ENCODE data around the gene LRRC39. TPM values are rescaled to one million over a fixed set of nuclear protein-coding genes. Genes with fewer than 3 reads are reported as not detected.
"Not testable (repeated sequence)": the region's sequence is repeated elsewhere in the genome, so short reads cannot be mapped to it uniquely, and the experiment has no call there.

LRRC39 gene
- under 1 TPM; 0.22 to 0.36 TPM for total RNA-seq

DNA sequence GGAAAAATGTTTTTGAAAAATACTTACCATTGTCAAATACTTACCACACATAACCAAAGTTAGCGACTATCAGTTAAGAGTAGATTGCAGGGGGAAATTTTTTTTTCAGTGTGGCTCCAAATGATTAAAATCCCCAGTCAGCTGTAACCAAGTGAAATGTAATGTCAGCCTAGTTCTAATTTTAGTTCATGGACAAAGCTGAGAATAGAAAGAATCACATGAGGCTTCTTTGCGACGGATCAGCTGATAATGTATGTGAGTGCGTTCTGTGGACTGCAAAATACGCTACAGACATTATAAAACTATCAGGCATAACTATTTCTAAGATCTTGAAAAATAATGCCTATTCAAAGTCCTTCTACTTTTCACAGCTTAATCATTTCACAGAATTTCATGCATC lies at the start of gene LRRC39:
Gene LRRC39, minus strand, starts transcription at position 166 of the 400 bp plus-strand sequence. CDS start 9,740 bp downstream, outside the sequence.
- H3K27ac Mint-ChIP-seq: no peak within 1 kb of the TSS
- H3K9me3 Mint-ChIP-seq: peaks cover 4% of the 10 kb centered on the region
- H3K36me3 Mint-ChIP-seq (ENCODE audit: low read depth): no peaks in the 10 kb centered on the region
- intact Hi-C loops (cut with micrococcal nuclease): no loop called here
- no peaks in the 10 kb centered on the region for H3K27me3 Mint-ChIP-seq (ENCODE audit: low read depth)
- DNase-seq: no peak
- CTCF ChIA-PET: interaction anchor here (0.6 to 0.7 kb wide), 2 partner anchors 14 to 286 kb away, joined by 3 to 4 read pairs; no protein-coding TSS in a partner anchor
- no peaks in the 10 kb centered on the region for H3K4me1 Mint-ChIP-seq (ENCODE audit: low read depth)
- H3K4me3 Mint-ChIP-seq: no peak within 1 kb of the TSS

DNA sequence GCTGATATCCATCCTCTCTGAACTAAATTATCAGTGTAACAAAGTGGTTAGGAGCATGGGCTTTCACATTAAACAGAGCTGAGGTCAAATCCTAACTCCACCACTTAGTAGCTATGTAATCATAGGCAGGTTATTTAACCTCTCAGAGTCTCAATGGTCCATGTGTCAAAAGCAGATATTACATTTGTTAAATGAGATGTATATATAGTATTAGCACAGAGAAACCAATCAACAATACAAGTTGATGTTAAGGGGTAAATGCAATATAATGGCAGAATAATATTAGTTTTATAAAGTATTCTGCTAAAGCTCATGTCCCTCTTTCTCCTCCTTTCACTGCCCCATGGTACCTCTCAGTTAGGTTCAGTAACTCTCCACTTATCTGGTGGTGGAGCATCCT lies 44.4 kb upstream of the LRRC39 start:
- H3K4me1 Mint-ChIP-seq (ENCODE audit: low read depth): peaks cover 10% of the 10 kb centered on the region
- CTCF ChIA-PET: interaction anchor here (1.0 kb wide), 1 partner anchor 238 kb away, joined by 3 read pairs; no protein-coding TSS in a partner anchor
- no peak overlapping the region for H3K27ac Mint-ChIP-seq
- intact Hi-C loops (cut with micrococcal nuclease): no loop called here
- no peak for DNase-seq
- peaks cover 13% of the 10 kb centered on the region for H3K36me3 Mint-ChIP-seq (ENCODE audit: low read depth)
- no peaks in the 10 kb centered on the region for H3K9me3 Mint-ChIP-seq
- no peak overlapping the region for H3K4me3 Mint-ChIP-seq
- H3K27me3 Mint-ChIP-seq (ENCODE audit: low read depth): no peaks in the 10 kb centered on the region

DNA sequence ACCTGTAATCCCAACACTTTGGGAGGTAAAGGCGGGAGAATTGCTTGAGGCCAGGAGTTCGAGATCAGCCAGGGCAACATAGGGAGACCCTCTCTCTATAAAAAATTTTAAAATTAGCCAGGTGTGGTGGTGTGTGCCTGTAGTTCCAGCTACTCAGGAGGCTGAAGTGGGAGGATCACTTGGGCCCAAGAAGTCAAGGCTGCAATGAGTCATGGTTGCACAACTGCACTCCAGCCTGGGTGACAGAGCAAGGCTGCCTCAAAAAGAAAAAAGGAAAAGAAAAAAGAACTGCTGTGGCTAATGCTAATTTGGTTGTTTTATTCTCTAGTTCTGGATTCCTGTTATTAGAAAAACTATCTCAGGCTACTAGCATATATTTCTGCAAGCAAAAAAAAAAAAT lies 41.8 kb upstream of the LRRC39 start:
- intact Hi-C loops (cut with micrococcal nuclease): no loop called here
- DNase-seq: peak; percentile 23
- no peak overlapping the region for H3K4me3 Mint-ChIP-seq
- H3K27ac Mint-ChIP-seq: no peak overlapping the region
- peaks cover 13% of the 10 kb centered on the region for H3K36me3 Mint-ChIP-seq (ENCODE audit: low read depth)
- no peaks in the 10 kb centered on the region for H3K27me3 Mint-ChIP-seq (ENCODE audit: low read depth)
- CTCF ChIA-PET: no interaction called here
- peaks cover 10% of the 10 kb centered on the region for H3K4me1 Mint-ChIP-seq (ENCODE audit: low read depth)
- H3K9me3 Mint-ChIP-seq: no peaks in the 10 kb centered on the region

DNA sequence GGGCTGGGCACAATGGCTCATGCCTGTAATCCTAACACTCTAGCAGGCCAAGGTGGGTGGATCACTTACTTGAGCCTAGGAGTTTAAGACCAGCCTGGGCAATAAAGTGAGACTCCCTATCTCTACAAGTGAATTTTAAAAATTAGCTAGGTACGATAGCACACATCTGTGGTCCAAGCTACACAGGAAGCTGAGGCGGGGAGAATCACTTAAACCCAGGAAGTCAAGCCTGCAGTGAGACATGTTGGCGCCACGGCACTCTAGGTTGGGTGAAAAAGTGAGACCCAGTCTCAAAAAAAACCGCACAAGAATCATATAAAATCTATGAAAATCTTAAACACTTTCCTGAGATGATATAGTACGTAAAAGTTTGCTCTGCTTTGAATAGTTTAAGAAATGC lies 41.4 kb upstream of the LRRC39 start:
- Mint-ChIP-seq H3K9me3 (no peaks in the 10 kb centered on the region), H3K4me3 (no peak overlapping the region), H3K27me3 (ENCODE audit: low read depth) (no peaks in the 10 kb centered on the region), H3K36me3 (ENCODE audit: low read depth) (peaks cover 13% of the 10 kb centered on the region), H3K27ac (no peak overlapping the region), H3K4me1 (ENCODE audit: low read depth) (peaks cover 10% of the 10 kb centered on the region)
- no peak for DNase-seq
- CTCF ChIA-PET: no interaction called here
- intact Hi-C loops (cut with micrococcal nuclease): no loop called here

DNA sequence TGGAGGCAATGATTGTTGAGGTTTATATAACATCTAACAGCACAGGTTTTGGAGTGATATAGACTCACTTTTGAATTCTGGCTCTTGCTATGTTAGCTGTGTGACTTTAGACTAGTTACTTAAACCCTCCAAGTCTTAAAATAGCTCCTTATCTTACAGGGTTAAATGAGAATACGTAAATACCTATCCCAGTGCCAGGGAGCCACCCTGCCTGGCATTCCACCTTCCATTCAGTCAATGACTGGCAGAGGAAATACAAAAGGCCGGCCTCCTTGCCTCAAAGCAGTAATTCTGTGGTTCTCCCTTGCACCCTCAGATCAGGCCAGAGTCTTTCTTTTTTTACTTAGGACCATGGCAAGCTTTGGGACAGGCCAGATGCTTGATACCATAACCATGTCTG lies 39.8 kb upstream of the LRRC39 start:
- intact Hi-C loops (cut with micrococcal nuclease): no loop called here
- H3K36me3 Mint-ChIP-seq (ENCODE audit: low read depth): peaks cover 18% of the 10 kb centered on the region
- H3K9me3 Mint-ChIP-seq: no peaks in the 10 kb centered on the region
- no peak overlapping the region for H3K27ac Mint-ChIP-seq
- no peak overlapping the region for H3K4me3 Mint-ChIP-seq
- CTCF ChIA-PET: interaction anchor here (0.8 kb wide), 1 partner anchor 803 kb away, joined by 3 read pairs; no protein-coding TSS in a partner anchor
- DNase-seq: no peak
- H3K4me1 Mint-ChIP-seq (ENCODE audit: low read depth): peaks cover 10% of the 10 kb centered on the region
- H3K27me3 Mint-ChIP-seq (ENCODE audit: low read depth): no peaks in the 10 kb centered on the region

DNA sequence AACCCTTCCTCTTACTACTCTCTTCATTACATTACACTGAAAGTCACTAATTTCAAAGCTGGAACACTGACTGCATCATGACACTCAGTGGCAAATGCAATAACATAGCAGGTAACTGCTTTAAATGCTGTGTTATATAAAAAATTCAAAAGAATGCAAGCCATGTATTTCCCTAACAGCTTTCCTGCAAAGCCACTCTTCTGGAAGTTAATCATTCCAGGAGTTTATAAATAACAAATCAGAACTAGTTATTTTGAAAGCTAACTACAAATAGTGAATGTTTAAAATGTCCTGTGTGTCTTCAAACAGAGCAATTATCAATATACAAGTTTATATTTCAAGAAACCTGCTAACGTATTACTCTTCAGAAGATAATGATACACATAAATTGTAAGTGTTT lies 37.0 kb upstream of the LRRC39 start:
- no peak overlapping the region for H3K4me3 Mint-ChIP-seq
- no peak overlapping the region for H3K27ac Mint-ChIP-seq
- peaks cover 7% of the 10 kb centered on the region for H3K4me1 Mint-ChIP-seq (ENCODE audit: low read depth)
- no peak for DNase-seq
- CTCF ChIA-PET: interaction anchor here (0.7 kb wide), 1 partner anchor 22 kb away, joined by 3 read pairs; no protein-coding TSS in a partner anchor
- peaks cover 24% of the 10 kb centered on the region for H3K36me3 Mint-ChIP-seq (ENCODE audit: low read depth)
- no peaks in the 10 kb centered on the region for H3K27me3 Mint-ChIP-seq (ENCODE audit: low read depth)
- intact Hi-C loops (cut with micrococcal nuclease): no loop called here
- no peaks in the 10 kb centered on the region for H3K9me3 Mint-ChIP-seq

DNA sequence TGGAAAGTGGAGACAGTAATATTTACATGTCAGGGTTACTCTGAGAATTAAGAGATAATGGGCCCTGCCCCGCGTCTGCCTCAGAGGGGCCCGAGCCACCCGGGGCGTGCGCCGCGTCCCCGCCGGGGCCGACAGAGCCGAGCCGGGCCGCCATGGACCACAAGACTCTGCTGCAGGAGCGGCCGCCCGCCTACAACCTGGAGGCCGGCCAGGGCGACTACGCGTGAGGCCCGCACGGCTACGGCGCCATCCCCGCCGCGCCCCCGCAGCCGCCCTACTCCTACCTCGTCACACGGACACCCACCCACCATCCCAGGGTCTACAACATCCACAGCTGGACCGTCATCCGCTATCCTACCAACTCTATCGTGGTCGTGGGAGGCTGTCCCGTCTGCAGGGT lies 35.1 kb upstream of the LRRC39 start:
- H3K36me3 Mint-ChIP-seq (ENCODE audit: low read depth): peaks cover 19% of the 10 kb centered on the region
- no peaks in the 10 kb centered on the region for H3K4me1 Mint-ChIP-seq (ENCODE audit: low read depth)
- intact Hi-C loops (cut with micrococcal nuclease): no loop called here

DNA sequence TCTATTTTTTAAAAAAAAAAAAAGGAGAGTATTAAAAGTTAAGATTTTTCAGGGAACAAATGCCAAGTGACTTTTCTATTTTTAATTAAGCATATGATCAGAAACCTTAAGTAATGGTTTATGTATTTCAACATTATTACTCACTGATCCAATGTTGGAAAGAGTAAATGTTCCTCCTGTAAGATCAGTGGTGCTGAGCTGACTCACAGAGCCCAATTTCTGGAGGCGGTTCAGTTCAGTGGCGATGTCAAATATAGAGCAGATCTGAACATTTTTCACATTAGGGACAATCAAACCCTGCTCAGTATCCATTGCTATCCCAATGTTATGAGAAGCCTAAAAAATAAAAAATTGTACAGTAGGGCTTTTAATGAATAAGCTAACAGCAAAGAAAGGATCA lies 28.2 kb upstream of the LRRC39 start:
- intact Hi-C loops (cut with micrococcal nuclease): no loop called here
- Mint-ChIP-seq H3K9me3 (peaks cover 12% of the 10 kb centered on the region), H3K4me3 (no peak overlapping the region), H3K27me3 (ENCODE audit: low read depth) (no peaks in the 10 kb centered on the region), H3K4me1 (ENCODE audit: low read depth) (peaks cover 2% of the 10 kb centered on the region), H3K36me3 (ENCODE audit: low read depth) (peaks cover 46% of the 10 kb centered on the region), H3K27ac (no peak overlapping the region)
- CTCF ChIA-PET: no interaction called here
- no peak for DNase-seq

More for the DNA sequence above, 35.1 kb upstream of the LRRC39 start:
- no peak for DNase-seq
- no peak overlapping the region for H3K4me3 Mint-ChIP-seq
- no peak overlapping the region for H3K27ac Mint-ChIP-seq
- no peaks in the 10 kb centered on the region for H3K27me3 Mint-ChIP-seq (ENCODE audit: low read depth)
- CTCF ChIA-PET: no interaction called here
- no peaks in the 10 kb centered on the region for H3K9me3 Mint-ChIP-seq

DNA sequence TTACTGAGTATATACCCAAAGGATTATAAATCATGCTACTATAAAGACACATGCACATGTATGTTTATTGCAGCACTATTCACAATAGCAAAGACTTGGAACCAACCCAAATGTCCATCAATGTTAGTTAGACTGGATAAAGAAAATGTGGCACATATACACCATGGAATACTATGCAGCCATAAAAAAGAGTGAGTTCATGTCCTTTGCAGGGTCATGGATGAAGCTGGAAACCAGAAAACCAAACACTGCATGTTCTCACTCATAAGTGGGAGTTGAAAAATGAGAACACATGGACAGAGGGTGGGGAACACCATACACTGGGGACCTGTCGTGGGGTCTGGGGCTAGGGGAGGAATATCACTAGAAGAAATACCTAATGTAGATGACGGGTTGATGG lies 27.5 kb upstream of the LRRC39 start:
- H3K27me3 Mint-ChIP-seq (ENCODE audit: low read depth); H3K27ac Mint-ChIP-seq; H3K4me3 Mint-ChIP-seq; H3K4me1 Mint-ChIP-seq (ENCODE audit: low read depth); DNase-seq; intact Hi-C loops (cut with micrococcal nuclease): not testable (repeated sequence)
- Mint-ChIP-seq H3K36me3 (ENCODE audit: low read depth) (peaks cover 51% of the 10 kb centered on the region), H3K9me3 (peaks cover 12% of the 10 kb centered on the region)
- CTCF ChIA-PET: interaction anchor here (0.6 kb wide), 1 partner anchor 10 kb away, joined by 6 read pairs; no protein-coding TSS in a partner anchor

DNA sequence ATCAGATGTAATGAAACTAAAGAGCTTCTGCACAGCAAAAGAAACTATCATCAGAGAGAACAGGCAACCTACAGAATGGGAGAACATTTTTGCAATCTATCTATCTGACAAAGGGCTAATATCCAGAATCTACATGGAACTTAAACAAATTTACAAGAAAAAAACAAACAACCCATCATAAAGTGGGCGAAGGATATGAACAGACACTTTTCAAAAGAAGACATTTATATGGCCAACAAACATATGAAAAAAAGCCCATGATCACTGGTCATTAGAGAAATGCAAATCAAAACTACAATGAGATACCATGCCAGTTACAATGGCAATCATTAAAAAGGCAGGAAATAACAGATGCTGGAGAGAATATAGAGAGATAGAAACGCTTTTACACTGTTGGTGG lies 27.0 kb upstream of the LRRC39 start:
- H3K27me3 Mint-ChIP-seq (ENCODE audit: low read depth); H3K4me1 Mint-ChIP-seq (ENCODE audit: low read depth); intact Hi-C loops (cut with micrococcal nuclease); H3K4me3 Mint-ChIP-seq; H3K27ac Mint-ChIP-seq; DNase-seq: not testable (repeated sequence)
- Mint-ChIP-seq H3K36me3 (ENCODE audit: low read depth) (peaks cover 51% of the 10 kb centered on the region), H3K9me3 (peaks cover 12% of the 10 kb centered on the region)
- CTCF ChIA-PET: interaction anchor here (0.6 kb wide), 1 partner anchor 11 kb away, joined by 6 read pairs; no protein-coding TSS in a partner anchor

DNA sequence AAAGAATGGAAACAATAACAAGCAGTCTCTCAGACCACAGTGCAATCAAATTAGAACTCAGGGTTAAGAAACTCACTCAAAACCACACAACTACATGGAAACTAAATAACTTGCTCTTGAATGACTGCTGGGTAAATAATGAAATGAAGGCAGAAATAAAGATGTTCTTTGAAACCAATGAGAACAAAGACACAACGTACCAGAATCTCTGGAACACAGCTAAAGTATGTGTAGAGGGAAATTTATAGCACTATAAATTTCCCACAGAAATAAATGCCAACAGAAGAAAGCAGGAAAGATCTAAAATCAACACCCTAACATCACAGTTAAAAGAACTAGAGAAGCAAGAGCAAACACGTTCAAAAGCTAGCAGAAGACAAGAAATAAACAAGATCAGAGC lies 24.6 kb upstream of the LRRC39 start:
- H3K4me3 Mint-ChIP-seq; H3K4me1 Mint-ChIP-seq (ENCODE audit: low read depth); intact Hi-C loops (cut with micrococcal nuclease); H3K27me3 Mint-ChIP-seq (ENCODE audit: low read depth); H3K27ac Mint-ChIP-seq; DNase-seq: not testable (repeated sequence)
- CTCF ChIA-PET: interaction anchor here (0.7 kb wide), 1 partner anchor 54 kb away, joined by 3 read pairs; no protein-coding TSS in a partner anchor
- peaks cover 58% of the 10 kb centered on the region for H3K36me3 Mint-ChIP-seq (ENCODE audit: low read depth)
- peaks cover 12% of the 10 kb centered on the region for H3K9me3 Mint-ChIP-seq

DNA sequence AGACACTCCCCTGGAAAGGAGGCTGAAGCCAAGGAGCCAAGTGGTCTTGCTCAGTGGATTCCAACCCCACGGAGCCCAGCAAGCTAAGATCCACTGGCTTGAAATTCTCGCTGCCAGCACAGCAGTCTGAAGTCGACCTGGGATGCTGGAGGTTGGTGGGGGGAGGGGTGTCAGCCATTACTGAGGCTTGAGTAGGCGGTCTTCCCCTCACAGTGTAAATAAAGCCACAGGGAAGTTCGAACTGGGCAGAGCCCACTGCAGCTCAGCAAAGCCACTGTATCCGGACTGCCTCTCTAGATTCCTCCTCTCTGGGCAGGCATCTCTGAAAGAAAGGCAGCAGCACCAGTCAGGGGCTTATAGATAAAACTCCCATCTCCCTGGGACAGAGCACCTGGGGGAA lies 22.0 kb upstream of the LRRC39 start:
- DNase-seq; H3K4me3 Mint-ChIP-seq; intact Hi-C loops (cut with micrococcal nuclease); H3K27me3 Mint-ChIP-seq (ENCODE audit: low read depth); CTCF ChIA-PET; H3K4me1 Mint-ChIP-seq (ENCODE audit: low read depth); H3K9me3 Mint-ChIP-seq; H3K27ac Mint-ChIP-seq: not testable (repeated sequence)
- peaks cover 51% of the 10 kb centered on the region for H3K36me3 Mint-ChIP-seq (ENCODE audit: low read depth)

DNA sequence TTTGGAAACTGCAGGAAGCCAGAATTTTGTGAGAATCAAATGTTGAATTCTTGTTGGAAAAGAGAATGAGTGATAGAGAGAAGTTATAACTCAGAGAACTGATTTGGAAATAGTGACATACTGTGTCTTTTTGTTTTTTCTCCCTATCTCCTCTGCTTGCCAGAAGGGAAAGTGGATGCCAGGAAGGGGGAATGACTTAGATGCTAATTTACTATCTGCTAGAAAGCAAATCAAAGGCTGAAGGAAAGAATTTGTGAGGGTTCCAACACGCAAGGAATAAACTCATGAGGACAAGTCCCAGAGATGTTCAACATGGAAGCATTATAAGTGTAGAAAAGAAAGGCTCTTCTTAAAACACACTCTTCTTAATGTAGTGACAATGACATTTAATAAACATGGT lies 20.5 kb upstream of the LRRC39 start:
- peaks cover 41% of the 10 kb centered on the region for H3K36me3 Mint-ChIP-seq (ENCODE audit: low read depth)
- H3K4me3 Mint-ChIP-seq: no peak overlapping the region
- H3K27ac Mint-ChIP-seq: no peak overlapping the region
- DNase-seq: no peak
- intact Hi-C loops (cut with micrococcal nuclease): no loop called here
- H3K4me1 Mint-ChIP-seq (ENCODE audit: low read depth): no peaks in the 10 kb centered on the region
- no peaks in the 10 kb centered on the region for H3K9me3 Mint-ChIP-seq
- CTCF ChIA-PET: no interaction called here
- H3K27me3 Mint-ChIP-seq (ENCODE audit: low read depth): no peaks in the 10 kb centered on the region
